Stimulated activated CD4-positive, alpha-beta T cell treated with anti-CD3 and anti-CD28 coated beads, Interleukin-1b, Interleukin-23, amount 100 ng/mL, for 1 hour (primary cell): ENCODE results near the gene RSAD2.

Experiments
- DNase-seq, 2 donors: peaks; one replicate each; pipeline ENCODE4 v3.0.0-alpha.2; 2020; ENCODE audit warnings: low read depth in 2 of 2

RSAD2 gene

DNA sequence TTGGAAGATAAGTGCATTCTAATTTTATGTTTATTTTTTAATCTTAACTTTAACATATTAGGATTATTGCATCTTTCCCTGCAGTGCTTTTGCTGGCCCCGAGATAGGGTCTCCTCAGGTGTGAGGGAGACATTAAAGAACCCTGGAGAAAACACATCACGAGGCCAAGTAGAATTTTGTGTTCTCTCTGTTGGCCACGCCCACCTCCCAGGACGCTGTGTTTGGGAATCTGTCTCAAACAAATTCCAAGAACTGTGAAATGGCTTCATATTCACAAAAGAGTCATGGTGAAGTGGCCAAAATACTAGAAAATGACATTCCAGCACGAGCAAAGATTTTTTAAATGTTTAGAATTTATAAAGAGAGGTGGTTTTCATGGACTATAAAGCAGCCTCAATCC lies 67.0 kb downstream of the RSAD2 start:
- DNase-seq, result no peak

DNA sequence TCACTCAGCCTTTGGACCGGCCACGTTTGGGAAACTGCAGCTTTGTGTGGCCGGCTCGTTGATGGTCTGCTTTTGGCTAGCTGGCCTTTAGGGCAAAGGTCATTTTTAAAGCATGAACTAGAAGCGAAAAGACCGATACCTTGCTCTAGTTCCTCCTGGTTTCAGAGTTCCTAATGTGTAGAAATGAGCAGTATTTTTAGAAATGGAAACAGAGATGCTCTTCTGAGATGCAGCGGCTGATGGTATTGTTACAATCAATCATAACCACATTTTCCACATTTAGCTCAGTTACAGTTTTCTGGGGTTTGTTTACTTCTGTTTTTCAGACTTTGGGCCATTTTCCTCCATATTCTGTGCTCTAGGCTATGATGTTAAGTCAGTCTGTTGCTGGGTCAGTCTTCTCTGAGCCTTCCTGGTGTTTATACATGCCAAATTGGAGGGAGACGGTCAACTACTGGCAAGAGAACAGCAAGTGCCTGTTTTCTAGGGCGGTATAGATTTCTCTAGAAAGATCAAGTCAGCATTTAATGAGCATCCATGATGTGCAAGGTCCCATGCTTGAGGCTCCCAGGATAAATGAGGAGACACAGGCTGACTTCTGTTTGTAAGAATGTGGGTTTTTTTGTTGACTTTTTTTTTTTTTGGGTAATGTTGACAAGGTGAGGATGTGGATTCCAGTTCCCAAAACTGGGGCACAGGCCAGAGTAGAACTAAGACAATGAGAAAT lies 67.7 kb downstream of the RSAD2 start:
- DNase-seq, result no peak

DNA sequence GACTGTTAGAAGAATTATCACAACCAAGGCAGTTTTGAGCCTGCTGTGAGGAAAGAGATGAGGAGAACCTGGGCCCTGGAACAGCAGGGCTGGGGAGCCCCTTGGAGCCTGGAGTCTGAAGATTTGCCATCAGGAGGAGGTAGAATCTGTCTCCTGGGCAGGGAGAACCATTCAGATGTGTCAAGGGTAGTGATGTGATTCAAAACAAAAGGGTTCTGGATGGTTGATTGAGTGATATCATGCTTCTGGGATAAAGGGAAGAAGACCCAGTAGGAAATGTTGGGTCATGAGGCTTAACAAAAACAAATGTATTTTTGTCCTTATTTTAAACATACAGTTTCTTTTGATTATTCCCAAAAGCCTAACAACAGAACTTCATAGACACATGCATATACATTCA lies 68.2 kb downstream of the RSAD2 start:
- no peak for DNase-seq

DNA sequence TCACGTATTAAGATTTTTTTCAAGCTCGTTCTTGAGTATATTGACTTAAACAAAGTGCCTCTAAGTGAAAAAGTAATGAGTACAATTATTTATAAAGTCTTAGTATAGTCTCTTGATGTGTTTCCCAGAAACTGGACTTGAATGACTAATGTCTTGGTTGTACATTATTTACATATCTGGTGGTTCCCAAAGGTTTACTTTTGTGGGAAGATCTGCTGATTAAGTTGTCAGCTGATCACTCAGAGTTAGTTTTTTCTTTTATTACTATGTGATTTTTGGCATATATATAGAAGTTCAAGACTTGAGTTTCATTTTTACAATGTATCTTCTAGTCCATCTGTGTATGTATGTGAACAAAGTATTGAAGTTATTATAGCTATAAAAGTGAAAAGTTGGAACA lies 69.1 kb downstream of the RSAD2 start:
- DNase-seq, result no peak
